Omental fat pad (tissue), 4 donors: ENCODE data around the gene INPP4B. TPM values are rescaled to one million over a fixed set of nuclear protein-coding genes. Genes with fewer than 3 reads are reported as not detected.

Source experiments
- ATAC-seq: fragments of 150-250 bp; one replicate; pipeline ENCODE4 v1.9.1; 2016; ENCODE audit warnings: mild to moderate bottlenecking, moderate library complexity; ENCODE audit not compliant: low FRiP score
- DNase-seq: peaks from one replicate; pipeline ENCODE4 v3.0.0-alpha.2; 2019; ENCODE audit warnings: low spot score
- total RNA-seq, 4 donors: library from RNA; depleted of rRNA; stranded (reverse); fragments of >200 nt; gene quantifications; one replicate each; pipeline ENCODE4 v1.1.0, GENCODE V29; 2016
- TF ChIP-seq, protein P1 (sequence below), 3 donors: fragments of 450-650 bp; IDR thresholded peaks; one replicate each; pipeline ENCODE4 v1.5.1; 2016 to 2017; ENCODE audit warnings: antibody characterized with exemption in 3 of 3, mild to moderate bottlenecking in 3 of 3, moderate library complexity in 2 of 3

Gene INPP4B
- total RNA-seq, 4 donors from 2014 or later: 6.6 to 54.2 (median 14.2) TPM

DNA sequence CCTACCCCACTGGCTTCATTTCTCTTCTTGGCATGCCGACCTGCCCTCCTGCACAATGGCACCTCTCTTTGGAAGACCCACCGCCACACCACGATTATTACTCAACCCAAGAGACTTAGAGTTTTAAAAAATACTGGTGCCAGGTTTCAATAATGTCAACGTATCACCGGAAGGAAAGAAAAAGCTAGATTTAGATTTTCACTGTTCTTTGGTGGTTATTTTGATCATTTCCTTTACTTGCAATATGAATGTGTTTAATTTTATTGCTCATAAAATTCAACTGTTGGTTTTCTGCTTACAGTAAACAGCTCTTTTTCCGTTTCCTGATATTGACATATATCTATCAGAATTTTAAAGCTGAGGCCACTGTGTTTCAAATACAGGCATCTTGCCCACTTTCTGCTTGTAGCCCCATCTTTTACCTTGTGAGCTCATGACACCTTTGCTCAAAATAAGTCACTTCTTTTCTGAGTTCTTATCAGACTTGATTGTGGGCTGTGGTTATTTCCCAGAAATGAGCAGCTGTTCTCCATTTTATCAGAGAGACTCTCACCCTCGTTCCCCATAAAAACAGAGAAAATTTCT lies 439.1 kb downstream of the INPP4B start:
- DNase-seq: no peak
- no peak for ATAC-seq
- TF ChIP-seq, protein P1, sequence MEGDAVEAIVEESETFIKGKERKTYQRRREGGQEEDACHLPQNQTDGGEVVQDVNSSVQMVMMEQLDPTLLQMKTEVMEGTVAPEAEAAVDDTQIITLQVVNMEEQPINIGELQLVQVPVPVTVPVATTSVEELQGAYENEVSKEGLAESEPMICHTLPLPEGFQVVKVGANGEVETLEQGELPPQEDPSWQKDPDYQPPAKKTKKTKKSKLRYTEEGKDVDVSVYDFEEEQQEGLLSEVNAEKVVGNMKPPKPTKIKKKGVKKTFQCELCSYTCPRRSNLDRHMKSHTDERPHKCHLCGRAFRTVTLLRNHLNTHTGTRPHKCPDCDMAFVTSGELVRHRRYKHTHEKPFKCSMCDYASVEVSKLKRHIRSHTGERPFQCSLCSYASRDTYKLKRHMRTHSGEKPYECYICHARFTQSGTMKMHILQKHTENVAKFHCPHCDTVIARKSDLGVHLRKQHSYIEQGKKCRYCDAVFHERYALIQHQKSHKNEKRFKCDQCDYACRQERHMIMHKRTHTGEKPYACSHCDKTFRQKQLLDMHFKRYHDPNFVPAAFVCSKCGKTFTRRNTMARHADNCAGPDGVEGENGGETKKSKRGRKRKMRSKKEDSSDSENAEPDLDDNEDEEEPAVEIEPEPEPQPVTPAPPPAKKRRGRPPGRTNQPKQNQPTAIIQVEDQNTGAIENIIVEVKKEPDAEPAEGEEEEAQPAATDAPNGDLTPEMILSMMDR (IDR thresholded peaks at IDR 0.05): no peak

DNA sequence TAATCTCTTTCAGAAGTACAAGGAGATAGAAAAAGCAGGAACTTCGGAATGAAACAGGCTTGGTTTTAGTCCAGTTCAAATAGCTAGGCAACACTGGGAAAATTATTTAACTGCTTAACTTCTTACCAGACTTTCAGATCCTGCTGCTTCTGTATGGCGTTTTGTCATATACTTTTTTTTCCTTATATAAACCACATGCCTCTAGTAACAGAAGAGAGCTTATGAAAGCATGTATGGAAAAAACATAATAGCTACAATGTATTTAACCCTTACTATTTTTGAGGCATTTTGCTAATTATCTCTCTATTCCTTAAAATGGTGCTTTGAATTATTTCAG lies 439.6 kb downstream of the INPP4B start:
- TF ChIP-seq, protein P1 (IDR thresholded peaks at IDR 0.05): no peak
- no peak for ATAC-seq

DNA sequence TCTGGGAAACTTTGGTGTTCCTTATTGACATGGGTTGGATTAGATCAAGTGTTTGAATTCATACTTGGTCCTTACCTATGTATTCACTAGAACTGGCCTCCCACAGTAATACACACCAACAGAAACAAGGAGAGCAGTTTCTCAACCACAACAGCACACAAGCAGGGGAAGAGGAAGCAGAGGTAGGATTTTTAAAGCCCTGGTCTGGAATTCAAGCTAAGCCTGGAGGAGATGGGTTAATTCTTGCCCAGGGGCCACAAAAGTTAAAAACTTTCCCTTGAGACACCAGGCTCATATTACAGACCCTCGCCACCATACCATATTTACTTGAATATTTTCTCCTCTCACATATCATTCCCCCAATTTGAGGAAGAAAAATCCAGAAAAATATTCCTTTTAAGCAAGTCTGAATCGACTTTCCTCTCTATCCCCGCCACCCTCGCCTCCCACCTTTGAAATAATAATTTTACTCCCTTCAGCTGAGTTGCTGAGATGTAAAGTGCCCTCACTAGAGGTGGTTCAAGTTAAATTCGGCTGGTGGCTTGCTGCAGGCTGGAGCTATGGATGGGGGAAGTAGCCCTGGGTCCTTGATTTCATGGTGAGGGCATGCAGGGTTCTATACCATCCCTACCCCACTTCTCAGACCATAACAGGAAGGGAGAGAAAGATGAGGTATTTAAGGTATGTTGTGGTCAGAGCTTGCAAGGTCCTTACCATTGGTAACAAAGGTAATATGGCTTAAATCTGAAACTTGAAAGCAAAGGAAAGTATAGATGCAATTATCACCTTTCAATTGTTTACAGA lies 440.2 kb downstream of the INPP4B start:
- TF ChIP-seq, protein P1 (IDR thresholded peaks at IDR 0.05): no peak
- DNase-seq: no peak
- no peak for ATAC-seq

More for the DNA sequence above, 439.6 kb downstream of the INPP4B start:
- no peak for DNase-seq

DNA sequence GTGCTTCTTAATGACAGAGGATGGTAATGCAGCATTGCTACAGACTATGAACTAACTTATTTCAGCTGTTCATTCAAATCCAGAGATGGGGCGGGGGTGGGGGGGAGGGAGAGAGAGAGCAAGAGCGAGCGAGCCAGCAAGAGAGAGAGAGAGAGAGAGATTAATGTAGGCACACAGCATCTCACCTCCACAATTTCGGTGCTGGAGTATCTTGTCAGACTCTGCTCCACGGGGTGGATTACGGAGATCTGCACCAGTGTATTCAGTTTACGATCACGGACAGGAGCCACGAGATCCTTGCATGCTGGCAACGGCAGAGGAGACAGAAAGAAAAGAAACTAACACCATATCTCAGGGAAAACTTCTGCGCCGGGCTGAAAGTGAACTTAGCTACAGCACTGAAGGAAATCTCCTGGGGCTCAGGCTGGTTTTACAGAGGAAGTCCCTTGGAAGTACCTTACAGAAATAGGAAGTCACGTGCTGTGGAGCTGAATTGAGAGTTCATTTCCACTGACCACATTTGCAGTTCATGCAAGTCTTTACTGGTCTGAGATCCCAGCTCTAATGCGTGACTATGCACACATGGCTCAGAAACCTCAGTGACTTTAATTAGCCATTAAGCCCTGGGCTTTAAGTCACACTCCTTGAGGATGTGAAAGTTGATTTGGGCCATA lies 440.9 kb downstream of the INPP4B start:
- ATAC-seq (peak; percentile 70), DNase-seq (peak; percentile 30)
- TF ChIP-seq, protein P1 (IDR thresholded peaks at IDR 0.05): no peak

DNA sequence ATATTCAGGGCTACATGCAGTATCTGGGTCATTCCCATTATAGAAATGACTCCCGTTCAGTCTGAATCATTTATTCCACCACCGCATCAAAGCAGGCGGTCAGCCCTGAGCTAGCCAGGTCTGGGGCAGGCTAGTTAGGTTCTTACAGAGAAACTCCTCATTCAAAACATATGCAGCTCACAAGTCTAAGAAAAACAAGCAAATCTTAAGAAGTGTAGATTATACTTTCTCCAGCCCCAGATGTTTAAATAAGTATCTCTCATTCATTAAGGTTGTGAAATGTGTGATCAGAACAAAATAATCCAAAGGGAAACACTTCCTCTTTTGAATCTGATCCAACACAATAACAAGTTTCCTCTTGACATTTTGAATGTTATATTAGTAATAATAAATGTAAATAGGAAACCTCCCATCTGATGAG lies 441.9 kb downstream of the INPP4B start:
- TF ChIP-seq, protein P1 (IDR thresholded peaks at IDR 0.05): no peak
- DNase-seq: no peak

DNA sequence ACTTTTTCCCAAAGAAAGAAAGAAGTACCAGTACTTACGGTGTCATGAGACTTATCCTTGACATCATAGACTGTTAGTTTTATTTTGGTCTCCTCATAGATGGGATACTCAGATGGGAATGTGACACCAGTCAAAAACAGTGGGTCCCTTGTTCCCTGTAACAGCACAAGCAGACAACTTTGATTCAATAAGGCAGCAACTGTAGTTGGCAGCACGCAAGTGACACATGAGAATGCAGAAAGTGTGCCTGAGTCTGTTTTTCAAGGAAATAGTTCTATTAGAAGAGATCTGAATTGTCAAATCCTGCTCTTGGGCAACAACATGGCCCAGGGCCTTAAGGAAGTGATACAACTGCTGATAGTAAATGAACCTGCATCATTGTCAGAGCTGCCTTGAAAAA lies 443.2 kb downstream of the INPP4B start:
- ATAC-seq (no peak), DNase-seq (no peak)

More for the DNA sequence above, 441.9 kb downstream of the INPP4B start:
- no peak for ATAC-seq

More for the DNA sequence above, 443.2 kb downstream of the INPP4B start:
- TF ChIP-seq, protein P1 (IDR thresholded peaks at IDR 0.05): no peak
